Posterior vena cava (tissue), 2 donors: ENCODE data around the gene LIPJ. TPM values are rescaled to one million over a fixed set of nuclear protein-coding genes. Genes with fewer than 3 reads are reported as not detected.
A peak's percentile ranks its signal among the peaks of the same experiment; 100 is the strongest.

Experiments
- DNase-seq: peaks from one replicate; pipeline ENCODE4 v3.0.0-alpha.2; 2020; ENCODE audit warnings: low spot score
- intact Hi-C, 2 donors: fragments of 100-400 bp; cut with DNase I; formaldehyde crosslinking; loops; one replicate each; pipeline versions ENCODE4 v1.14.1 to v1.14.2; 2022 to 2023
- total RNA-seq, 2 donors: library from RNA; stranded (reverse); fragmentation: NEBNext Ultra II Directional; extraction: Animal tissue kit (Norgen Biotek cat#: 25700); gene quantifications; one replicate each; pipeline ENCODE4 v1.2.1, GENCODE V29; 2021
- donor health status: DM: yes; HTN: yes; CAD: no.
- donor health status: DM: yes; HTN: yes; CAD: no.

The LIPJ gene
- total RNA-seq, 2 donors from 2014 or later = 0.14 TPM

DNA sequence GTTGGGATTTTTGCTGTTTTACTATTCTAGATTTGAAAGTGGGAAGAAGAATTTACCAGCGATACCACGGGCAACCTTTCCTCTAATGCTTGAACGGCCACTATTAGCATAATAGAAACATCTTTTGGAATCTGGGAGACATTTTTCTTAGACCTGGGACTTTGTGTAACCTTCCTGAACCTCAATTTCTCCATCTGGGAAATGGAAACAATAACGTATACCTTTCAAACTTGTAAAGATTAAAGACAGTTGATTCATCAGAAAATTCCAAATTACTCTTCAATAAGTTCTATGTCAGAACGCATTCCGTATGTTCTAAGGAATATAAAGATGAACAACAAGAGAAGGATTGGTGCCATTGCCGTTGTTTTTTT, 3.0 kb upstream of the LIPJ start:
- intact Hi-C loops = no loop called here
- DNase-seq = no peak

DNA sequence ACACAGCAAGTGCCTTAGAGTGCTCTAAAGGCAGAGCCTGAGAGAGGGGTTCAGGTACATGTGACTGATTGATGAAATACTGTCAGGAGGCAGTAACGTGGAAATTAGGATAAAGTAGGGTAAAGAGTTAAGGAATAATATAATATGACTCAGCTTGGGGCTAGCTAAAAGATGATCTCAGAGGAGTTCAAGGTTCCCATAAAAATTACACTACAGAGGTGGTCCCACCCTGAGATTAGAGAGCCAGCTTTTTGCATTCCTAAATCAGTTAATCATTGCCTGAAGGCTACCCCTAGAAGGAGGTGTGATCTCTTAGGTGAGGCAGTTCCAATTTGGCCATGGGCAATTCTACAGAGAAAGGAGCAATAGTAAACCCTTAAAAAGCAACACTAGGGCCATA, 5.8 kb downstream of the LIPJ start:
- intact Hi-C loops = no loop called here
- DNase-seq = no peak

DNA sequence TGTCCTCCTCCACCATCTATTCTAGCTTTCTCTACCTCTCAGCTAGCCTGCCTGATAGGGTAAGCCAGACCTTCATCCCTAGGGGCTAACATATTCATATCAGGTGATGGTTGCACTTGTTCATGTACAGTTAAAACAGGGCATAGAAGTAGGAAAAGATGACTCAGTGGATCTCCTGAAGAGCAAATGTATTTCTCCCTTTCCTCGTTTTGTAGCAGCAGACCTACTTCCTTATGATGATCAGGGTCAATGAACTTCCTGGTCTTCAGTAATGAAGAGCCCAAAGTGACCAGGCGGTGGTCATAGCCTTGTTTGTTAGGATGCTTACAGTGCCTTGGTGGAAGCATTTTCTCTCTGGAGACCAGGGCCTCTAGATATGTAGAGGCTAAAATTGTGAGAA, 6.3 kb downstream of the LIPJ start:
- intact Hi-C loops = no loop called here
- DNase-seq = no peak

- intact Hi-C loops = no loop called here
- DNase-seq = no peak
Measured at GRCh38 chr10:88594482-88594881, 7.9 kb downstream of the LIPJ start.

DNA sequence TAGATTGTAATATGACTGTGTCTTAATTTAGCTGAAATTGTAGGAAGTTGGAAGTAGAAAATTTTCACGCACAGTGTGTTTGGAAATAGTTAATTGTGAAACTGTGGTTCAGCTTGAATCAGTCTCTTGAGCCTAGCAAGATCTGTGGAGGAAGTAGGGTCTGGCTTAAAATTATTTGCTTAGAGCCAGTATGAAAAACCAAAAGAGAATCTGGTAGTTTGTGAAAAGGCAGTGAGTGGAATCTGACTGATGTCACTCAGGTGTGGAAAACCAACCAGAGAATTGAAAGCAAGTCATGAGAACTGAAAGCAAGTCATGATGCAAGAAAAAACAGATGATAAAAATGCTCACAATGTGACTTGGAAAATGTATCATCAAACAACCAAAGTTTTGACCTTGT, 11.5 kb downstream of the LIPJ start:
- DNase-seq = no peak
- intact Hi-C loops = no loop called here

GRCh38 chr10:88608052-88608732, 21.6 kb downstream of the LIPJ start:
- intact Hi-C loops = loop anchor here in 1 of 2 donors (5.0 kb wide), 1 partner anchor 976 kb away; no protein-coding TSS in a partner anchor
- no peak for DNase-seq

- no peak for DNase-seq
- intact Hi-C loops = loop anchor here in 1 of 2 donors (5.0 kb wide), 1 partner anchor 976 kb away; no protein-coding TSS in a partner anchor
Measured at GRCh38 chr10:88608780-88609179, 22.2 kb downstream of the LIPJ start.

- peak; percentile 81 for DNase-seq
- intact Hi-C loops = no loop called here
Measured at GRCh38 chr10:88616250-88616977, 29.9 kb downstream of the LIPJ start.

- DNase-seq = no peak
- intact Hi-C loops = no loop called here
Measured at GRCh38 chr10:88617772-88618300, 31.3 kb downstream of the LIPJ start.

DNA sequence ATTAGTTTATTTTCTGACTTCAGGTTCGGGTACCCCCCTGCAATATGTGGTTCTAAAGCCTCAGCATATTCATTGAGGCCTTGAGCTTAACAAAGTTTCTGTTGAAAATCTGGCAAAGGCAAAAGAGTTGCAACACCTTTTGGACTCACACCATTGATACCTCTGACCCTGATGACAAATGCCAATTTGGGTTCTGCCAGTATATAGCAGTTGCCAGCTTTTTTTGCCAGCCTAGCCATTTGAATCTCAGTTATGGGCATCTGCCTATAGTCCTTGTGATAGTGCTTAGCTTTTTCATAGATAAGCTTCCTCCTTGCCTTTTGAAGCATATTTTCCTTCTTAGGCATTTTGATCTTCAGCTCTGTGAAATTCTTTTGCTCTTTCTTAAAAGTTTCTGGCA, 31.9 kb downstream of the LIPJ start:
- intact Hi-C loops = no loop called here

DNA sequence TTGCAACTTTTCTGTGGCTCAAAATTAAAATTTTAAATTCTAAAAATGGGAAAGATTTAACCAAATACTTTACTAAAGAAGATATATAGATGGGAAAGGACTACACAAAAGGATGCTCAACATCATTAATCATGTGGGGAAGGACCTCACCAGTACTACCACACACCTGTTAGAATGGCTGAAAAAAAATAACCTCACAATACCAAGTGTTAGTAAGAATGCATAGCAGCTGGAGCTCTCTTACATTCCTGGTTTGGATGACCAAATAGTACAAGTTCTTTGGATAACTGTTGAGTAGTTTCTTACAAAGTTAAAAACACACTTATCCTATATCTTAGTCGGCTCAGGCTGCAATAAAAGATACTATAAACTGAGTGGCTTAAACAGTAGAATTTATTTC, 33.9 kb downstream of the LIPJ start:
- no peak for DNase-seq
- intact Hi-C loops = no loop called here

More for the DNA sequence above, 31.9 kb downstream of the LIPJ start:
- DNase-seq = no peak

DNA sequence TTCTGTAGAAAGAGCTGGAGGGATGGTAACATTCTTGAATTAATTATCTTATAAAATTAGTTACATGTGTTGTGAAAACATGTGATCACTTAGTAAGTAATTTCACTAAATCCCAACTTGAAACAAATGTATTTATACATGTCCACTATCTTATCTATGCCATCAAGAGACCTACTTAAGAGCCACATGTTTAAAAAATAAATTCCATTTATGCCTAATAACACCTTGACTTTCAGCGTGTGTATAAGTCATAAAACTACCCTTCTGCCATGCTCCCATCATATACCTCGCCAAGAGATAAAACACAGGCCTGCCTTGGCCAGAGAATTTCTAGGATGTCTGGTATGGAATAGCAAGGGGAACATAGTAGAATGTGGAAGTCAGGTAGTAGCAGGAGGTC, 37.3 kb downstream of the LIPJ start:
- no peak for DNase-seq
- intact Hi-C loops = no loop called here

- no peak for DNase-seq
- intact Hi-C loops = no loop called here
Measured at GRCh38 chr10:88624840-88625239, 38.3 kb downstream of the LIPJ start.

- intact Hi-C loops = no loop called here
- no peak for DNase-seq
Measured at GRCh38 chr10:88640186-88640585, 53.6 kb downstream of the LIPJ start.

DNA sequence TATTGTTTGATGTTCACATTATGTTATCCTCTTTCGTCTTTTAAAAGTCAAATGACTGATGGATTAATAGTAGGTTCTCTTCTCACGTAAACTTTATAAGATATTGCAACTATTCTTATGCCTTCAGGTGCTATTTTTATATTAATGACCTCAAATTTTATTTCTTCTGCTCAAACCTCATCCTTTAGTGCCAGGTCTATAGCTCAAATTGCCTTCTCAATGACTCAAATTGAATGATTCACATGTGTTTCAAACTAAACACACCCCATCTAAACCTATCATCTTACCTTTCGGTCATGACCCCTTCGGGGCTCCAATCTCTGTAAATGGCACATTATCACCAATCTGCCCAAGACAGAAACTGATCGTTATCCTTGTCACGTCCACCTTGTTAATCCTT, 55.6 kb downstream of the LIPJ start:
- DNase-seq = no peak
- intact Hi-C loops = no loop called here

GRCh38 chr10:88642963-88643362, 56.4 kb downstream of the LIPJ start:
- intact Hi-C loops = no loop called here
- DNase-seq = no peak

- intact Hi-C loops = no loop called here
- DNase-seq = no peak
Measured at GRCh38 chr10:88647061-88647615, 60.6 kb downstream of the LIPJ start.

- intact Hi-C loops = no loop called here
- DNase-seq = no peak
Measured at GRCh38 chr10:88651101-88651551, 64.6 kb downstream of the LIPJ start.

DNA sequence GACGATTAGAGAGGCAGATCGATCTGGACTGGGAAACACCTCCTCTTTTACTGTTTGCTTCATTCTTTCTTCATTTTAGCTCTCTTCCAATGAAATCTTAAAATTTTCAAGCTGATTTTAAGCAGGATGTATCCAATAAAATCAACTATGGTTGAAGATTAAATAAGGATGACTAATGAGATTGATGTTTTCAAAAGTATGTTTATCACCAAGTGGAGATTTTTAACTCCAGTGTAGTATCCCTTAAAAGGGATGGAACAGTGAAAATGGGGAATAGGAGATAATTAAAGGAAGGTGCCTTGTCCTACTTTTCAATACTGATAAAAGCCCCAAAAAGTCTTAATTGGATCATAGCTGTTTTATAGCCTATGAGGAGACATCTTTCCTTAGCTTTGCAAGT, 66.1 kb downstream of the LIPJ start:
- intact Hi-C loops = no loop called here

More for the DNA sequence above, 66.1 kb downstream of the LIPJ start:
- DNase-seq = no peak
